Brain microvascular endothelial cell (primary cell): ENCODE results near the gene RHO.
"Not testable (repeated sequence)": the region's sequence is repeated elsewhere in the genome, so short reads cannot be mapped to it uniquely, and the experiment has no call there.

ENCODE experiments used
- DNase-seq: peaks from one replicate; pipeline ENCODE4 v3.0.0-alpha.2; 2020
- H3K27ac ChIP-seq: fragments of 250-450 bp; sonication (Bioruptor Pico); 2 replicates; pipeline ENCODE4 v1.5.1; 2020; ENCODE audit warnings: mild to moderate bottlenecking, moderate library complexity
- H3K27me3 ChIP-seq: fragments of 250-450 bp; sonication (Bioruptor Pico); replicated peaks from 2 replicates; pipeline ENCODE4 v1.5.1; 2020; ENCODE audit warnings: mild to moderate bottlenecking
- H3K36me3 ChIP-seq: fragments of 250-450 bp; sonication (Bioruptor Pico); replicated peaks from 2 replicates; pipeline ENCODE4 v1.5.1; 2020; ENCODE audit warnings: mild to moderate bottlenecking
- H3K4me3 ChIP-seq: 2 replicates; pipeline ENCODE4 v1.5.1; 2011; ENCODE audit warnings: low read depth, mild to moderate bottlenecking, control low read depth, low read length, moderate library complexity
- in situ Hi-C: cut with HindIII; loops from 2 replicates; pipeline ENCODE4 v1.10.0; 2017; ENCODE audit warnings: low sequenced_read_pairs, low pct_ligation_motif_present
- TF ChIP-seq, protein P1 (sequence below): IDR thresholded peaks from 2 replicates; pipeline ENCODE4 v1.5.1; 2011; ENCODE audit warnings: low read depth, mild to moderate bottlenecking, moderate library complexity, low read length, control low read depth, inconsistent platforms; ENCODE audit errors: missing control alignments

The RHO gene

GRCh38 chr3:129514563-129514962, 13.9 kb upstream of the RHO start:
- no peaks in the 10 kb centered on the region for H3K36me3 ChIP-seq

DNA sequence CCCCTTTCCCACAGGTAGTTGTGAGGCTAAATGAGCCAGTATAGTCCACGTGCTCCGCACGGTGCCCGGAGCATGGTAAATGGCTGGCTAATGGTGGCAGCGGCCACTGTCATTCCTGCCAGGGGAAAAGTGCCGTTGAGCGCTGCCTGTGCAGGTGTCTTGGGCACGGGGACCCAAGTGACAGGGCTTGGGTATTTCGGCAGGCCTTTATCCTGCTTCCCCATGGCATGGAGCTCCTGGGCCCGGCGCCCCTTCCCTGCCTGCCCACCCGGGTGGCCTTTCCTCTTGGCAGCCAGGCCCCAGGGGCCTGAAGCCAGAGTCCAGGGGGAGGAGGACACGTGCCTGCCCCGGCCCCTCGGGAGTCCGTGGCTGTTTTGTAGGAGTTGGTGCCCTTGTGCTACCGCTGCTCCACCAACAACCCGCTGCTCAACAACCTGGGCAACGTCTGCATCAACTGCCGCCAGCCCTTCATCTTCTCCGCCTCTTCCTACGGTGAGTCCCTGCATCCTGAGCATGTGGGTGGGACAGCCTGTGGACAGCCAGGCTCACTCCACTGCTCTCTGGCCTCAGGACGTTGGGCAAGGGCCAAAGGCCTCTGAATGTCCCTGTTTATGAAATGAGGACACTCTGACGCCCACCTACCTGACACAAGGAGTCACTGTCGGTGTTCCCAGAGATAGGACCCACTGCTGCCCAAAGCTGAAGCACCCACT, 13.2 kb upstream of the RHO start:
- H3K4me3 ChIP-seq, H3K36me3 ChIP-seq, DNase-seq, H3K27me3 ChIP-seq, H3K27ac ChIP-seq, in situ Hi-C loops: not testable (repeated sequence)

More at GRCh38 chr3:129514563-129514962, 13.9 kb upstream of the RHO start:
- TF ChIP-seq, protein P1, sequence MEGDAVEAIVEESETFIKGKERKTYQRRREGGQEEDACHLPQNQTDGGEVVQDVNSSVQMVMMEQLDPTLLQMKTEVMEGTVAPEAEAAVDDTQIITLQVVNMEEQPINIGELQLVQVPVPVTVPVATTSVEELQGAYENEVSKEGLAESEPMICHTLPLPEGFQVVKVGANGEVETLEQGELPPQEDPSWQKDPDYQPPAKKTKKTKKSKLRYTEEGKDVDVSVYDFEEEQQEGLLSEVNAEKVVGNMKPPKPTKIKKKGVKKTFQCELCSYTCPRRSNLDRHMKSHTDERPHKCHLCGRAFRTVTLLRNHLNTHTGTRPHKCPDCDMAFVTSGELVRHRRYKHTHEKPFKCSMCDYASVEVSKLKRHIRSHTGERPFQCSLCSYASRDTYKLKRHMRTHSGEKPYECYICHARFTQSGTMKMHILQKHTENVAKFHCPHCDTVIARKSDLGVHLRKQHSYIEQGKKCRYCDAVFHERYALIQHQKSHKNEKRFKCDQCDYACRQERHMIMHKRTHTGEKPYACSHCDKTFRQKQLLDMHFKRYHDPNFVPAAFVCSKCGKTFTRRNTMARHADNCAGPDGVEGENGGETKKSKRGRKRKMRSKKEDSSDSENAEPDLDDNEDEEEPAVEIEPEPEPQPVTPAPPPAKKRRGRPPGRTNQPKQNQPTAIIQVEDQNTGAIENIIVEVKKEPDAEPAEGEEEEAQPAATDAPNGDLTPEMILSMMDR: no peak
- H3K27me3 ChIP-seq: no peaks in the 10 kb centered on the region
- in situ Hi-C loops: no loop called here
- no peak for DNase-seq
- no peak overlapping the region for H3K4me3 ChIP-seq
- no peak overlapping the region for H3K27ac ChIP-seq

DNA sequence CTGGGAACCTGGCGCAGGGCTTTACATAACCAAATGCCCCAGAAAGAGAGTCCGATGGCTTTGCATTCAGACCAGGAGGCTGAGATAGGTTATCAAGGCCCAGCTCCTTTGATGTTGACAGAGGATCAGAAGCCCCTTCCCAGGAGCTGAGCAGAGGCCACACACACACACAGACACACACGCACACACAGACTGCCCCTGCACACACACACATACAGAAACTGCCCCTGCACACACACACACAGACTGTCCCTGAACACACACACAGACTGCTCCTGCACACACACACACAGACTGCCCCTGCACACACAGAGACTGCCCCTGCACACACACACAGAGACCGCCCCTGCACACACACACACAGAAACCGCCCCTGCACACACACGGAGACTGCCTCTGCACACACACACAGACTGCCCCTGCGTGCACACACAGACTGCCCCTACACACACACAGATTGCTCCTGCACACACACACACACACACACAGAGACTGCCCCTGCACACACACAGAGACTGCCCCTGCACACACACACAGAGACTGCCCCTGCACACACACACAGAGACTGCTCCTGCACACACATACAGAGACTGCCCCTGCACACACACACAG, 12.5 kb upstream of the RHO start:
- in situ Hi-C loops, DNase-seq, H3K36me3 ChIP-seq, H3K4me3 ChIP-seq, H3K27me3 ChIP-seq, H3K27ac ChIP-seq: not testable (repeated sequence)

- DNase-seq: no peak
- TF ChIP-seq, protein P1: no peak
- Histone ChIP-seq H3K4me3 (no peak overlapping the region), H3K27me3 (no peaks in the 10 kb centered on the region), H3K27ac (no peak overlapping the region), H3K36me3 (no peaks in the 10 kb centered on the region)
- in situ Hi-C loops: no loop called here
Measured at GRCh38 chr3:129517516-129517915, 10.9 kb upstream of the RHO start.

DNA sequence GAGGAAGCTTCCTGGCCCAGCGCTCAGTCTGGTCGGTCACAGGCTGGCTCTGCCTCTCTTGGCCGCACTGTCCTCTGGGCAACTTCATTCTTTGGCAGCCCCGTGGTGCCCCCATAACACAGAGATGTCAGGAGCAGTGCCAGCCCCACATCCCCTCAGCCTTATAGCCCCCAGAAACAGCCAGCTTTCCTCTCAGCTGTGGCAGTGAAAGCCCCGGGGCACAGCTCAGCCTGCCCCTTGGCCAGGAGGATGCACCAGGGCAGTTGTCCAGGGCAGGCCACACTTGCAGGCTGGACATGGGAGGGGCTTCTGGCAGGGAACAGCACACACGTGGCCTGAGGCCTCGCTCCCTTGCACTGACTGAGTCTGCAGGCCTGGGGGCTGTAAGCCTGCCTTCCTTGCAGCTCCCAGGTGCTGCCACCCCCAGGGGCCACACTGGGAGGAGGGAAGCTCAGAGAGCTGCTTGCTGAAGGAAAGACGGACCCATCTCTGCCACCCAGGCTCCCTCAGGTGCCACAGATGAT, 10.3 kb upstream of the RHO start:
- DNase-seq: no peak
- no peaks in the 10 kb centered on the region for H3K27me3 ChIP-seq
- H3K4me3 ChIP-seq: no peak overlapping the region
- no peaks in the 10 kb centered on the region for H3K36me3 ChIP-seq
- TF ChIP-seq, protein P1: no peak
- H3K27ac ChIP-seq: no peak overlapping the region
- in situ Hi-C loops: no loop called here

GRCh38 chr3:129518581-129518980, 9.9 kb upstream of the RHO start:
- H3K27ac ChIP-seq: no peak overlapping the region
- TF ChIP-seq, protein P1: no peak
- in situ Hi-C loops: no loop called here
- H3K36me3 ChIP-seq: no peaks in the 10 kb centered on the region
- no peaks in the 10 kb centered on the region for H3K27me3 ChIP-seq
- no peak for DNase-seq
- H3K4me3 ChIP-seq: no peak overlapping the region
